SK-N-SH (cell line): ENCODE data around the gene SCN2A. TPM values are rescaled to one million over a fixed set of nuclear protein-coding genes. Genes with fewer than 3 reads are reported as not detected.

Source experiments
- CTCF ChIA-PET: fragments of 300-600, 350-600 bp; formaldehyde crosslinking; extraction: SDS; loops from one replicate; lab custom pipeline; 2021; lab: Yijun Ruan, JAX
- POLR2A ChIA-PET: fragments of 350-600 bp; sonication (Branson Sonifier 250); formaldehyde crosslinking; extraction: SDS; loops from one replicate; lab custom pipeline; 2020; ENCODE audit warnings: antibody characterized with exemption, inconsistent platforms; lab: Yijun Ruan, JAX
- DNase-seq: peaks from one replicate; pipeline ENCODE4 v3.0.0; 2012
- H2AFZ ChIP-seq: fragments of 200-600 bp; sonication (generic); 2 replicates; pipeline ENCODE4 v1.8.1; 2016; ENCODE audit warnings: antibody characterized with exemption, mild to moderate bottlenecking, low read depth
- H3F3A ChIP-seq: fragments of 200-600 bp; sonication (generic); replicated peaks from 2 replicates; pipeline ENCODE3; 2016; ENCODE audit warnings: antibody characterized with exemption, mild to moderate bottlenecking; ENCODE audit not compliant: insufficient read depth
- H3K27ac ChIP-seq, 2 experiments: fragments of 200-500 bp in 1 of 2; fragments of 200-600 bp in 1 of 2; sonication (Bioruptor generic) in 1 of 2; sonication (generic), shearing (Covaris generic) in 1 of 2; 2 replicates each; pipeline versions ENCODE4 v1.5.1 to v1.6.1; 2014 to 2016; ENCODE audit warnings: low read depth in 2 of 2, inconsistent platforms in 1 of 2, low read length in 1 of 2, mild to moderate bottlenecking in 1 of 2, mixed read lengths in 1 of 2
- H3K27me3 ChIP-seq: fragments of 200-600 bp; sonication (generic), shearing (Covaris generic); 2 replicates; pipeline ENCODE4 v1.6.1; 2016; ENCODE audit warnings: mixed run types; ENCODE audit not compliant: insufficient read depth
- H3K36me3 ChIP-seq, 2 experiments: fragments of 200-500 bp in 1 of 2; fragments of 200-600 bp in 1 of 2; sonication (Bioruptor generic) in 1 of 2; sonication (generic) in 1 of 2; replicated peaks in 1 of 2; 2 replicates each; pipeline versions ENCODE3 to v1.5.1; 2014 to 2016; ENCODE audit warnings: low read length in 1 of 2, mild to moderate bottlenecking in 1 of 2; ENCODE audit not compliant: insufficient read depth in 2 of 2, control insufficient read depth in 1 of 2
- H3K4me1 ChIP-seq, 2 experiments: fragments of 200-500 bp in 1 of 2; fragments of 200-600 bp in 1 of 2; sonication (Bioruptor generic) in 1 of 2; sonication (generic), shearing (Covaris generic) in 1 of 2; 2 replicates each; pipeline versions ENCODE4 v1.5.1 to v1.6.1; 2014 to 2016; ENCODE audit warnings: low read depth in 1 of 2, low read length in 1 of 2, mixed run types in 1 of 2; ENCODE audit not compliant: insufficient read depth in 2 of 2, control insufficient read depth in 1 of 2
- H3K4me2 ChIP-seq: fragments of 200-600 bp; sonication (generic), shearing (Covaris generic); 2 replicates; pipeline ENCODE4 v1.6.1; 2017; ENCODE audit warnings: mixed run types
- H3K4me3 ChIP-seq, 2 experiments: fragments of 200-500 bp in 1 of 2; fragments of 200-600 bp in 1 of 2; sonication (Bioruptor generic) in 1 of 2; sonication (generic), shearing (Covaris generic) in 1 of 2; 2 replicates each; pipeline versions ENCODE4 v1.5.1 to v1.8.1; 2014 to 2016; ENCODE audit warnings: low read depth in 2 of 2, inconsistent platforms in 1 of 2, low read length in 1 of 2, mild to moderate bottlenecking in 1 of 2, mixed read lengths in 1 of 2, moderate library complexity in 1 of 2
- H3K79me2 ChIP-seq: fragments of 200-600 bp; sonication (generic); 2 replicates; pipeline ENCODE4 v1.8.1; 2017; ENCODE audit warnings: mild to moderate bottlenecking; ENCODE audit not compliant: insufficient read depth
- H3K9ac ChIP-seq: fragments of 200-600 bp; sonication (generic); 2 replicates; pipeline ENCODE4 v1.6.1; 2017; ENCODE audit warnings: mixed run types
- H3K9me2 ChIP-seq: fragments of 200-600 bp; sonication (generic); 2 replicates; pipeline ENCODE4 v1.6.1; 2017; ENCODE audit warnings: mixed run types
- H3K9me3 ChIP-seq: fragments of 200-600 bp; sonication (generic); 2 replicates; pipeline ENCODE4 v1.6.1; 2017; ENCODE audit warnings: mixed run types, mild to moderate bottlenecking, moderate library complexity
- H4K20me1 ChIP-seq: fragments of 200-600 bp; sonication (generic); 2 replicates; pipeline ENCODE4 v1.6.1; 2017; ENCODE audit warnings: mild to moderate bottlenecking, mixed run types; ENCODE audit not compliant: insufficient read depth
- CHD2 ChIP-seq: fragments of 150-350 bp; IDR thresholded peaks from 2 replicates; pipeline ENCODE4 v1.6.1; 2018; ENCODE audit warnings: low read length; ENCODE audit not compliant: partially characterized antibody
- ELF1 ChIP-seq: IDR thresholded peaks from 2 replicates; pipeline ENCODE4 v1.4.0; 2012
- EP300 ChIP-seq, 2 experiments: IDR thresholded peaks; 2 replicates each; pipeline versions ENCODE4 v1.4.0 to v1.6.1; 2012; ENCODE audit warnings: borderline replicate concordance in 1 of 2, low read depth in 1 of 2, low read length in 1 of 2
- FOXJ3 ChIP-seq: sonication (generic); formaldehyde crosslinking; IDR thresholded peaks from 2 replicates; pipeline ENCODE4 v1.5.1; 2020; ENCODE audit warnings: mild to moderate bottlenecking, missing genetic modification reagents
- JUND ChIP-seq: IDR thresholded peaks from 2 replicates; pipeline ENCODE4 v1.4.0; 2012
- MXI1 ChIP-seq: IDR thresholded peaks from 2 replicates; pipeline ENCODE4 v1.6.1; 2012; ENCODE audit warnings: mild to moderate bottlenecking, low read depth, low read length, improper control_type of control experiment
- RAD21 ChIP-seq: IDR thresholded peaks from 2 replicates; pipeline ENCODE4 v1.6.1; 2012; ENCODE audit warnings: mild to moderate bottlenecking, low read length
- RFX5 ChIP-seq: IDR thresholded peaks from 2 replicates; pipeline ENCODE4 v1.6.1; 2012; ENCODE audit warnings: mild to moderate bottlenecking, improper control_type of control experiment, low read length
- RXRA ChIP-seq: IDR thresholded peaks from 2 replicates; pipeline ENCODE4 v1.4.0; 2012; ENCODE audit warnings: low read depth, mild to moderate bottlenecking, borderline replicate concordance
- SIN3A ChIP-seq: IDR thresholded peaks from 2 replicates; pipeline ENCODE4 v1.6.1; 2012; ENCODE audit warnings: low read depth, mild to moderate bottlenecking, low read length, moderate library complexity, borderline replicate concordance
- SMC3 ChIP-seq: IDR thresholded peaks from 2 replicates; pipeline ENCODE4 v1.6.1; 2012; ENCODE audit warnings: low read depth, low read length, improper control_type of control experiment
- TAF1 ChIP-seq: IDR thresholded peaks from 2 replicates; pipeline ENCODE4 v1.6.1; 2012; ENCODE audit warnings: low read depth, mild to moderate bottlenecking, low read length, moderate library complexity, borderline replicate concordance
- YY1 ChIP-seq: IDR thresholded peaks from 2 replicates; pipeline ENCODE4 v1.4.0; 2012; ENCODE audit warnings: low read depth, mild to moderate bottlenecking
- ZBTB33 ChIP-seq: IDR thresholded peaks from 2 replicates; pipeline ENCODE4 v1.4.0; 2012; ENCODE audit warnings: low read depth, borderline replicate concordance
- WGBS: methylation state at CpG from one replicate; pipeline ENCODE4 v1.1.6; 2017; ENCODE audit warnings: low lambda C conversion rate; 5-methylcytosine and 5-hydroxymethylcytosine counted together
- polyA plus RNA-seq, 3 experiments: library from polyadenylated mRNA; depleted of rRNA; stranded (reverse); fragments of >200 nt; gene quantifications; 2 replicates each; pipeline ENCODE4 v1.2.3, GENCODE V29; 2012
- TF ChIP-seq, protein P1 (sequence below): fragments of 200-600 bp; sonication (generic); IDR thresholded peaks from 2 replicates; pipeline ENCODE4 v1.6.1; 2017; ENCODE audit warnings: antibody characterized with exemption, mild to moderate bottlenecking, moderate library complexity
- TF ChIP-seq, protein P2 (sequence below): fragments of 150-350 bp; IDR thresholded peaks from 2 replicates; pipeline ENCODE4 v1.6.1; 2017; ENCODE audit warnings: antibody characterized with exemption, low read length, low read depth, borderline replicate concordance
- TF ChIP-seq, protein P3 (sequence below): IDR thresholded peaks from 2 replicates; pipeline ENCODE4 v1.4.0; 2012; ENCODE audit warnings: low read depth

Gene SCN2A
- polyA plus RNA-seq, 1 of the 3 experiments (the other 2 are of a cell fraction): 5.1 TPM

DNA sequence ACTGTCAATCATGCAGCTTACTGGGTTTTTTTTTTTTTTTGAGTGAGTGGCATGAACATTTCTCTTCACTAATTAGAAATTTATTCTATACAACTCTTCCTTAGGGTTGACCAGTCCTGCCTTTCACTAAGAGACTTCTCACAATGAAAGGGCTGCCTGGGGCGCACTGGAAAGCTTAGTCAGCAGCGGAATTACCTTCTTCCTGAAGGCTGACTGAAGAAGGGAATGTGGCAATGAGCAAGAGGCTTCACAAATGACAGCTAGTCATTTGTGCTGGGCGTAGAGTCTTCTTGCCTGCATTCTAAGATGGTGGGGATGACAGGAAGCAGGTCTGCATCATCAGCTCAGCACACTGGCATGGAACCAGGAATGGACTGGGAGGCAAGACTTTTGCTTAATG is 19.7 kb upstream of the SCN2A start:
- H3K4me2 ChIP-seq: no peak overlapping the region
- H3K9ac ChIP-seq: no peak overlapping the region
- DNase-seq: no peak
- no peaks in the 10 kb centered on the region for H3K36me3 ChIP-seq
- ChIA-PET POLR2A (no interaction called here), CTCF (interaction anchor here (1.1 to 4.6 kb wide), 6 partner anchors 16 to 227 kb away, joined by 5 to 20 read pairs (median 10); partner anchors contain the start of genes SCN2A and SCN3A)
- H3K4me3 ChIP-seq: no peak overlapping the region
- H3K4me1 ChIP-seq: no peaks in the 10 kb centered on the region; a peak in 1 of 4 replicates
- 0 out of 2 replicates have a peak overlapping the region, but pooled peaks have one; percentile 25 for H2AFZ ChIP-seq
- H3K27ac ChIP-seq: no peak overlapping the region
- 43% methylated on average over 3 of the region's 3 CpGs for WGBS
- H4K20me1 ChIP-seq: no peaks in the 10 kb centered on the region
- no peaks in the 10 kb centered on the region for H3K79me2 ChIP-seq
- no peaks in the 10 kb centered on the region for H3K9me2 ChIP-seq
- H3K27me3 ChIP-seq: no peaks in the 10 kb centered on the region
- no peak for TF ChIP-seq CHD2
- TF ChIP-seq, protein P1, sequence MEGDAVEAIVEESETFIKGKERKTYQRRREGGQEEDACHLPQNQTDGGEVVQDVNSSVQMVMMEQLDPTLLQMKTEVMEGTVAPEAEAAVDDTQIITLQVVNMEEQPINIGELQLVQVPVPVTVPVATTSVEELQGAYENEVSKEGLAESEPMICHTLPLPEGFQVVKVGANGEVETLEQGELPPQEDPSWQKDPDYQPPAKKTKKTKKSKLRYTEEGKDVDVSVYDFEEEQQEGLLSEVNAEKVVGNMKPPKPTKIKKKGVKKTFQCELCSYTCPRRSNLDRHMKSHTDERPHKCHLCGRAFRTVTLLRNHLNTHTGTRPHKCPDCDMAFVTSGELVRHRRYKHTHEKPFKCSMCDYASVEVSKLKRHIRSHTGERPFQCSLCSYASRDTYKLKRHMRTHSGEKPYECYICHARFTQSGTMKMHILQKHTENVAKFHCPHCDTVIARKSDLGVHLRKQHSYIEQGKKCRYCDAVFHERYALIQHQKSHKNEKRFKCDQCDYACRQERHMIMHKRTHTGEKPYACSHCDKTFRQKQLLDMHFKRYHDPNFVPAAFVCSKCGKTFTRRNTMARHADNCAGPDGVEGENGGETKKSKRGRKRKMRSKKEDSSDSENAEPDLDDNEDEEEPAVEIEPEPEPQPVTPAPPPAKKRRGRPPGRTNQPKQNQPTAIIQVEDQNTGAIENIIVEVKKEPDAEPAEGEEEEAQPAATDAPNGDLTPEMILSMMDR: no peak
- no peak for TF ChIP-seq YY1
- TF ChIP-seq, protein P2, sequence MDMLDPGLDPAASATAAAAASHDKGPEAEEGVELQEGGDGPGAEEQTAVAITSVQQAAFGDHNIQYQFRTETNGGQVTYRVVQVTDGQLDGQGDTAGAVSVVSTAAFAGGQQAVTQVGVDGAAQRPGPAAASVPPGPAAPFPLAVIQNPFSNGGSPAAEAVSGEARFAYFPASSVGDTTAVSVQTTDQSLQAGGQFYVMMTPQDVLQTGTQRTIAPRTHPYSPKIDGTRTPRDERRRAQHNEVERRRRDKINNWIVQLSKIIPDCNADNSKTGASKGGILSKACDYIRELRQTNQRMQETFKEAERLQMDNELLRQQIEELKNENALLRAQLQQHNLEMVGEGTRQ: no peak
- TF ChIP-seq EP300 (IDR thresholded peaks at IDR 0.05; ENCODE audit: borderline replicate concordance in 1 of 2, low read depth in 1 of 2, low read length in 1 of 2): no peak
- TF ChIP-seq RFX5: no peak
- no peak for TF ChIP-seq MXI1
- H3F3A ChIP-seq: no peaks in the 10 kb centered on the region
- H3K9me3 ChIP-seq: no peaks in the 10 kb centered on the region; the same call in 1 of the 2 replicates

- no peaks in the 10 kb centered on the region for H3F3A ChIP-seq
- TF ChIP-seq JUND (no peak), FOXJ3 (CRISPR knock-in tag) (no peak), ZBTB33 (no peak), SIN3A (no peak), ELF1 (no peak), RAD21 (no peak), SMC3 (no peak), TAF1 (no peak), MXI1 (no peak), RXRA (no peak)
- TF ChIP-seq, protein P3, sequence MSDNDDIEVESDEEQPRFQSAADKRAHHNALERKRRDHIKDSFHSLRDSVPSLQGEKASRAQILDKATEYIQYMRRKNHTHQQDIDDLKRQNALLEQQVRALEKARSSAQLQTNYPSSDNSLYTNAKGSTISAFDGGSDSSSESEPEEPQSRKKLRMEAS: no peak
- TF ChIP-seq, protein P1: no peak
- H3K27me3 ChIP-seq: no peaks in the 10 kb centered on the region
- H3K4me3 ChIP-seq: no peak overlapping the region
- no peaks in the 10 kb centered on the region for H3K4me1 ChIP-seq
- H4K20me1 ChIP-seq: no peaks in the 10 kb centered on the region
- no peaks in the 10 kb centered on the region for H3K9me3 ChIP-seq
- H3K9ac ChIP-seq: no peak overlapping the region
- H3K36me3 ChIP-seq: no peaks in the 10 kb centered on the region
- H2AFZ ChIP-seq: no peak overlapping the region
- CTCF ChIA-PET: interaction anchor here (1.1 to 3.0 kb wide), 3 partner anchors 14 to 208 kb away, joined by 3 to 13 read pairs (median 5); partner anchors contain the start of genes SCN2A and SCN3A
- H3K9me2 ChIP-seq: no peaks in the 10 kb centered on the region
- DNase-seq: no peak
- no peaks in the 10 kb centered on the region for H3K79me2 ChIP-seq
- WGBS: 2% methylated on average over 1 of the region's 1 CpG
- H3K4me2 ChIP-seq: no peak overlapping the region
- H3K27ac ChIP-seq: no peak overlapping the region
- POLR2A ChIA-PET: no interaction called here
Measured at GRCh38 chr2:165224941-165225340, 14.3 kb upstream of the SCN2A start.
